Parietal lobe (tissue), 2 donors: Measurements from ENCODE around the gene FAM216A. TPM values are rescaled to one million over a fixed set of nuclear protein-coding genes. Genes with fewer than 3 reads are reported as not detected.

Source experiments
- small RNA-seq: library from RNA; depleted of rRNA; stranded (forward); fragments of <200 nt; gene quantifications from one replicate; pipeline ENCODE3, GENCODE V24; 2014; ENCODE audit warnings: low replicate concordance
- total RNA-seq: library from RNA; depleted of rRNA; stranded (reverse); fragments of >200 nt; gene quantifications from one replicate; pipeline ENCODE4 v1.2.3, GENCODE V29; 2014

FAM216A gene
- 30.0 TPM for total RNA-seq

GRCh38 chr12:110468214-110469048 is at the start of gene FAM216A, which contains the start of gene GPN3:
FAM216A (plus strand) TSS chr12:110468845; CDS start chr12:110468876, 31 bp downstream.
GPN3 (minus strand) TSS chr12:110468257; CDS start chr12:110468203, 54 bp downstream.

GRCh38 chr12:110449799-110450497 is 18.7 kb upstream of the FAM216A start, which contains the start of gene ARPC3:
ARPC3 (minus strand) TSS chr12:110450337; CDS start chr12:110450260, 77 bp downstream.

GRCh38 chr12:110501752-110502738 is 33.4 kb downstream of the FAM216A start, which contains the start of the genes RAD9B and VPS29:
RAD9B (plus strand) TSS chr12:110502331; CDS start chr12:110502338, 7 bp downstream.
VPS29 (minus strand) TSS chr12:110502111; CDS start chr12:110502051, 60 bp downstream.

Small RNAs within 50 kb of the gene (small RNA-seq; reads per million reads assigned to genes)
- gene RF00278, result not detected

Other genes starting within 250 kb of the FAM216A start
- gene ATP2A2, start 187.6 kb upstream of the FAM216A start, total RNA-seq, result 183 TPM
- 59.5 TPM for gene ANAPC7, start 65.1 kb upstream of the FAM216A start, total RNA-seq
- gene ARPC3, start 18.5 kb upstream of the FAM216A start, total RNA-seq, result 96.1 TPM
- 12.5 TPM for gene GPN3, start 588 bp upstream of the FAM216A start, total RNA-seq
- gene VPS29, start 33.3 kb downstream of the FAM216A start, total RNA-seq, result 118 TPM
- 1.3 TPM for gene RAD9B, start 33.5 kb downstream of the FAM216A start, total RNA-seq
- 12.8 TPM for gene PPTC7, start 114.5 kb downstream of the FAM216A start, total RNA-seq
- 60.1 TPM for gene TCTN1, start 145.3 kb downstream of the FAM216A start, total RNA-seq
- gene HVCN1, start 220.3 kb downstream of the FAM216A start, total RNA-seq, result 6.9 TPM